Neural cell (in vitro differentiated cells): Measurements from ENCODE around the gene COTL1. TPM values are rescaled to one million over a fixed set of nuclear protein-coding genes. Genes with fewer than 3 reads are reported as not detected.

Experiments used
- H2AFZ ChIP-seq: fragments of 200-600, 300-800 bp; sonication (generic), shearing (Covaris generic); 2 replicates; pipeline ENCODE4 v1.6.0; 2014; ENCODE audit warnings: low read depth, mild to moderate bottlenecking, antibody characterized with exemption, low read length, moderate library complexity
- H3F3A ChIP-seq: fragments of 200-600 bp; shearing (Covaris generic); 2 replicates; pipeline ENCODE4 v1.6.1; 2016; ENCODE audit warnings: mild to moderate bottlenecking, moderate library complexity, mixed read lengths, antibody characterized with exemption, low read length; ENCODE audit not compliant: insufficient read depth, poor library complexity, severe bottlenecking
- H3K27ac ChIP-seq: fragments of 200-600, 300-800 bp; sonication (generic), shearing (Covaris generic); 2 replicates; pipeline ENCODE4 v1.5.1; 2014; ENCODE audit warnings: mild to moderate bottlenecking, low read length, moderate library complexity
- H3K27me3 ChIP-seq: fragments of 300-800, 200-600 bp; sonication (generic), shearing (Covaris generic); 2 replicates; pipeline ENCODE4 v1.6.0; 2014; ENCODE audit warnings: mild to moderate bottlenecking, low read depth, low read length, moderate library complexity; ENCODE audit not compliant: insufficient read depth
- H3K36me3 ChIP-seq: fragments of 300-800, 200-600 bp; sonication (generic), shearing (Covaris generic); 2 replicates; pipeline ENCODE4 v1.5.1; 2014; ENCODE audit warnings: mild to moderate bottlenecking, antibody characterized with exemption, low read length, moderate library complexity; ENCODE audit not compliant: insufficient read depth
- H3K4me2 ChIP-seq: fragments of 300-800, 200-600 bp; sonication (generic), shearing (Covaris generic); 2 replicates; pipeline ENCODE4 v1.6.0; 2014; ENCODE audit warnings: mild to moderate bottlenecking, low read length
- H3K4me3 ChIP-seq: fragments of 300-800, 200-600 bp; sonication (generic), shearing (Covaris generic); 2 replicates; pipeline ENCODE4 v1.5.1; 2014; ENCODE audit warnings: mild to moderate bottlenecking, low read length, moderate library complexity
- H3K79me2 ChIP-seq: fragments of 200-600 bp; shearing (Covaris generic); replicated peaks from 2 replicates; pipeline ENCODE4 v1.6.0; 2014; ENCODE audit warnings: mild to moderate bottlenecking, low read length, moderate library complexity; ENCODE audit not compliant: insufficient read depth
- H3K9ac ChIP-seq: fragments of 300-800, 200-600 bp; sonication (generic), shearing (Covaris generic); 2 replicates; pipeline ENCODE4 v1.6.1; 2016; ENCODE audit warnings: mild to moderate bottlenecking, low read length, mixed read lengths
- H3K9me2 ChIP-seq: fragments of 200-600 bp; shearing (Covaris generic); 2 replicates; pipeline ENCODE4 v1.6.1; 2016; ENCODE audit warnings: mild to moderate bottlenecking, low read length, mixed read lengths; ENCODE audit not compliant: insufficient read depth
- H3K9me3 ChIP-seq: fragments of 200-600, 300-800 bp; sonication (generic), shearing (Covaris generic); 2 replicates; pipeline ENCODE4 v1.6.1; 2016; ENCODE audit warnings: mild to moderate bottlenecking, mixed run types, low read length, moderate library complexity, mixed read lengths
- H4K20me1 ChIP-seq: fragments of 200-600 bp; shearing (Covaris generic); 2 replicates; pipeline ENCODE4 v1.6.1; 2016; ENCODE audit warnings: mild to moderate bottlenecking, mixed run types; ENCODE audit not compliant: insufficient read depth
- EP300 ChIP-seq: fragments of 450-650 bp; conservative IDR thresholded peaks from 2 replicates; pipeline ENCODE4 v1.6.1; 2014; ENCODE audit warnings: antibody characterized with exemption, mild to moderate bottlenecking, moderate library complexity; ENCODE audit not compliant: poor library complexity, severe bottlenecking
- EZH2 ChIP-seq: fragments of 200-600, 300-800 bp; shearing (Covaris generic), sonication (generic); IDR thresholded peaks from 2 replicates; pipeline ENCODE4 v1.6.1; 2014; ENCODE audit warnings: antibody characterized with exemption, low read length, borderline replicate concordance, mild to moderate bottlenecking; ENCODE audit not compliant: insufficient read depth, poor library complexity, severe bottlenecking
- MXI1 ChIP-seq: fragments of 450-650 bp; conservative IDR thresholded peaks from 2 replicates; pipeline ENCODE4 v1.6.1; 2014; ENCODE audit warnings: antibody characterized with exemption, mild to moderate bottlenecking; ENCODE audit not compliant: poor library complexity, severe bottlenecking
- POLR2AphosphoS5 ChIP-seq: IDR thresholded peaks from 2 replicates; pipeline ENCODE4 v1.6.1; 2012
- RAD21 ChIP-seq: fragments of 450-650 bp; conservative IDR thresholded peaks from 2 replicates; pipeline ENCODE4 v1.6.1; 2014; ENCODE audit warnings: antibody characterized with exemption, mild to moderate bottlenecking, moderate library complexity
- REST ChIP-seq: IDR thresholded peaks from 2 replicates; pipeline ENCODE4 v1.6.1; 2012; ENCODE audit warnings: borderline replicate concordance
- SMC3 ChIP-seq: fragments of 450-650 bp; conservative IDR thresholded peaks from 2 replicates; pipeline ENCODE4 v1.6.1; 2014; ENCODE audit warnings: antibody characterized with exemption, mild to moderate bottlenecking, moderate library complexity; ENCODE audit not compliant: poor library complexity
- TAF1 ChIP-seq: IDR thresholded peaks from 2 replicates; pipeline ENCODE4 v1.6.1; 2012; ENCODE audit warnings: low read depth
- polyA plus RNA-seq: library from polyadenylated mRNA; depleted of rRNA; stranded (reverse); fragments of >200 nt; gene quantifications from 2 replicates; pipeline ENCODE4 v1.2.3, GENCODE V29; 2014
- TF ChIP-seq, protein P1 (sequence below): fragments of 450-650 bp; IDR thresholded peaks from 2 replicates; pipeline ENCODE4 v1.5.1; 2014; ENCODE audit warnings: antibody characterized with exemption, mild to moderate bottlenecking, moderate library complexity; ENCODE audit not compliant: poor library complexity, severe bottlenecking

The COTL1 gene
- polyA plus RNA-seq, 1 donor from 2014 or later, result 86.6 TPM

GRCh38 chr16:84648595-84649510 lies 31.0 kb upstream of the COTL1 start:
- H3K79me2 ChIP-seq, result no peaks in the 10 kb centered on the region
- no peaks in the 10 kb centered on the region for H3F3A ChIP-seq
- peak; percentile 5 for TF ChIP-seq SMC3
- no peak for TF ChIP-seq RAD21
- no peak for TF ChIP-seq POLR2AphosphoS5
- no peak for TF ChIP-seq REST
- TF ChIP-seq, protein P1, sequence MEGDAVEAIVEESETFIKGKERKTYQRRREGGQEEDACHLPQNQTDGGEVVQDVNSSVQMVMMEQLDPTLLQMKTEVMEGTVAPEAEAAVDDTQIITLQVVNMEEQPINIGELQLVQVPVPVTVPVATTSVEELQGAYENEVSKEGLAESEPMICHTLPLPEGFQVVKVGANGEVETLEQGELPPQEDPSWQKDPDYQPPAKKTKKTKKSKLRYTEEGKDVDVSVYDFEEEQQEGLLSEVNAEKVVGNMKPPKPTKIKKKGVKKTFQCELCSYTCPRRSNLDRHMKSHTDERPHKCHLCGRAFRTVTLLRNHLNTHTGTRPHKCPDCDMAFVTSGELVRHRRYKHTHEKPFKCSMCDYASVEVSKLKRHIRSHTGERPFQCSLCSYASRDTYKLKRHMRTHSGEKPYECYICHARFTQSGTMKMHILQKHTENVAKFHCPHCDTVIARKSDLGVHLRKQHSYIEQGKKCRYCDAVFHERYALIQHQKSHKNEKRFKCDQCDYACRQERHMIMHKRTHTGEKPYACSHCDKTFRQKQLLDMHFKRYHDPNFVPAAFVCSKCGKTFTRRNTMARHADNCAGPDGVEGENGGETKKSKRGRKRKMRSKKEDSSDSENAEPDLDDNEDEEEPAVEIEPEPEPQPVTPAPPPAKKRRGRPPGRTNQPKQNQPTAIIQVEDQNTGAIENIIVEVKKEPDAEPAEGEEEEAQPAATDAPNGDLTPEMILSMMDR, result no peak
- TF ChIP-seq EZH2, result no peak
- TF ChIP-seq EP300, result no peak
- TF ChIP-seq TAF1, result peak; percentile 43
- peak; percentile 33 for TF ChIP-seq MXI1
- peak overlapping the region; percentile 68 for H3K9ac ChIP-seq
- no peaks in the 10 kb centered on the region for H3K36me3 ChIP-seq
- H3K9me3 ChIP-seq, result no peaks in the 10 kb centered on the region
- H3K27ac ChIP-seq, result no peak overlapping the region
- H3K4me3 ChIP-seq, result peak overlapping the region; percentile 81
- no peaks in the 10 kb centered on the region for H3K27me3 ChIP-seq
- peak overlapping the region; percentile 38 for H2AFZ ChIP-seq
- H3K4me2 ChIP-seq, result peak overlapping the region; percentile 77
- H3K9me2 ChIP-seq, result no peaks in the 10 kb centered on the region
- H4K20me1 ChIP-seq, result no peaks in the 10 kb centered on the region

DNA sequence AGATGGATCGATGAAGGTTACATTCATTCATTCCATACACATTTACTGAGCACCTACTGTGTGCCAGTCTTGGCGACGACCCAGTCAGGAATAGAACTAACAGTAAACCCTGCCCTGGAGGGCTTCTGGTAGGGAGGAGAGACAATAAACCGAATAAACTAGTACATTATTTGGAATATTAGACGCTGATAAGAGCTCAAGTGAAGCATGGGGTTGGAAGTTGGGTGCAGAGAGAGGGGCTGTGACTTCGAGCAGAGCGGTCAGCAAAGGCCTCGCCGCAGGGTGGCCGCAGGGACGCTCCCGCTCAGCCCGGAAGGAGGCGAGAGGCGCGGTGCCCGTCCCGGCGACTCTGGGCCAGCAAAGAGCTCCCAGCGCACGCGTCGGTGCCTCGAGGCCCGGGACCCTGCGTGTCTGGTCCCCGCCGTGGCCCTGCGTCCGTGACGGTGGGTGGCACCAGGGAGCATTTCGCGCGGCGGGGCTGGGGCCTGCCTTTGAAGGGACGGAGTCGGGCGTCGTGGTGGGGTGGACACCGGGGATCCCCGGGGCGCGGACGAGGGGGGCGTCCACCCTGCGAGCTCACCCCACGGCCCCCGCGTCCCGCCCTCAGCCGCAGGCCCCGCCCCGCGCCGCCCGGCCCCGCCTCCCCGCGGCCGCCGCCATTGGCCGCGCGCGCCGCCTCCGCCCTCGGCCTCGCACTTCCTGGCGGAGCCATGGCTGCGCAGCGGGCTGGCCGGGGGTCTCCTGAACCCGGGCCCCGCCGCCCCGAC lies 30.1 kb upstream of the COTL1 start, which contains the start of gene KLHL36:
TSS of gene KLHL36 (plus strand) at position 684 of the 767 bp plus-strand sequence. CDS start 2,357 bp downstream, outside the sequence.
- H3K9ac ChIP-seq, result peak within 1 kb of the TSS; percentile 68
- peak within 1 kb of the TSS; percentile 88 for H2AFZ ChIP-seq
- no peak within 1 kb of the TSS for H3K27ac ChIP-seq
- TF ChIP-seq SMC3 (peak; percentile 41), RAD21 (no peak), POLR2AphosphoS5 (peak; percentile 35), EZH2 (no peak), EP300 (no peak), TAF1 (peak; percentile 1), MXI1 (peak; percentile 30)
- TF ChIP-seq, protein P1, result peak; percentile 45
- peak within 1 kb of the TSS; percentile 81 for H3K4me3 ChIP-seq
- H3K9me3 ChIP-seq, result no peaks in the 10 kb centered on the region
- H3K27me3 ChIP-seq, result no peaks in the 10 kb centered on the region
- no peaks in the 10 kb centered on the region for H4K20me1 ChIP-seq
- no peaks in the 10 kb centered on the region for H3K9me2 ChIP-seq
- peak within 1 kb of the TSS; percentile 77 for H3K4me2 ChIP-seq
- H3K36me3 ChIP-seq, result no peaks in the 10 kb centered on the region
- no peaks in the 10 kb centered on the region for H3F3A ChIP-seq
- H3K79me2 ChIP-seq, result no peaks in the 10 kb centered on the region
